Gastroesophageal sphincter (tissue), 4 donors: ENCODE results near the gene MYL11. TPM values are rescaled to one million over a fixed set of nuclear protein-coding genes. Genes with fewer than 3 reads are reported as not detected.

ENCODE experiments used
- ATAC-seq: fragments of 150-250 bp; one replicate; pipeline ENCODE4 v1.9.1; 2016; ENCODE audit warnings: mild to moderate bottlenecking, moderate library complexity
- H3K27ac ChIP-seq, 4 donors: fragments of 200-600 bp; sonication (generic) in 3 of 4; 1 replicate in 3 of 4; 2 replicates in 1 of 4; pipeline ENCODE4 v1.5.1; 2016 to 2019
- H3K27me3 ChIP-seq: fragments of 200-600 bp; sonication (generic); one replicate; pipeline ENCODE4 v1.5.1; 2019
- H3K36me3 ChIP-seq, 2 donors: fragments of 200-600 bp; sonication (generic); one replicate each; pipeline ENCODE4 v1.5.1; 2019; ENCODE audit warnings: control low read depth in 1 of 2
- H3K4me1 ChIP-seq, 3 donors: fragments of 200-600 bp; sonication (generic); 1 replicate in 2 of 3; 2 replicates in 1 of 3; pipeline ENCODE4 v1.5.1; 2016 to 2019; ENCODE audit warnings: control low read depth in 2 of 3
- H3K4me3 ChIP-seq, 2 donors: fragments of 200-600 bp; sonication (generic); one replicate each; pipeline ENCODE4 v1.5.1; 2019; ENCODE audit warnings: mild to moderate bottlenecking in 1 of 2, moderate library complexity in 1 of 2
- H3K9me3 ChIP-seq, 3 donors: fragments of 200-600 bp; sonication (generic); one replicate each; pipeline ENCODE4 v1.5.1; 2017 to 2019; ENCODE audit warnings: control low read depth in 2 of 3
- EP300 ChIP-seq: sonication (generic); formaldehyde crosslinking; IDR thresholded peaks from one replicate; pipeline ENCODE4 v1.6.1; 2017; ENCODE audit warnings: antibody characterized with exemption, mild to moderate bottlenecking
- POLR2A ChIP-seq, 2 donors: fragments of 450-650 bp; IDR thresholded peaks; one replicate each; pipeline ENCODE4 v1.6.1; 2017; ENCODE audit warnings: antibody characterized with exemption in 2 of 2, mild to moderate bottlenecking in 2 of 2, moderate library complexity in 1 of 2
- POLR2AphosphoS5 ChIP-seq: sonication (generic); formaldehyde crosslinking; IDR thresholded peaks from one replicate; pipeline ENCODE4 v1.6.1; 2017; ENCODE audit warnings: antibody characterized with exemption
- WGBS, 2 donors: methylation state at CpG; one replicate each; pipeline ENCODE4 v1.1.5; 2018; ENCODE audit warnings: low coverage in 1 of 2; 5-methylcytosine and 5-hydroxymethylcytosine counted together
- total RNA-seq, 4 donors: library from RNA; depleted of rRNA; stranded (reverse); fragments of >200 nt; gene quantifications; one replicate each; pipeline ENCODE4 v1.1.0, GENCODE V29; 2016
- TF ChIP-seq, protein P1 (sequence below), 4 experiments: fragments of 200-600 bp in 2 of 4; fragments of 450-650 bp in 2 of 4; sonication (generic) in 1 of 4; IDR thresholded peaks; one replicate each; pipeline ENCODE4 v1.5.1; 2017 to 2019; ENCODE audit warnings: antibody characterized with exemption in 4 of 4, mild to moderate bottlenecking in 2 of 4, moderate library complexity in 2 of 4

The MYL11 gene
- total RNA-seq, 4 donors from 2014 or later, result not detected

DNA sequence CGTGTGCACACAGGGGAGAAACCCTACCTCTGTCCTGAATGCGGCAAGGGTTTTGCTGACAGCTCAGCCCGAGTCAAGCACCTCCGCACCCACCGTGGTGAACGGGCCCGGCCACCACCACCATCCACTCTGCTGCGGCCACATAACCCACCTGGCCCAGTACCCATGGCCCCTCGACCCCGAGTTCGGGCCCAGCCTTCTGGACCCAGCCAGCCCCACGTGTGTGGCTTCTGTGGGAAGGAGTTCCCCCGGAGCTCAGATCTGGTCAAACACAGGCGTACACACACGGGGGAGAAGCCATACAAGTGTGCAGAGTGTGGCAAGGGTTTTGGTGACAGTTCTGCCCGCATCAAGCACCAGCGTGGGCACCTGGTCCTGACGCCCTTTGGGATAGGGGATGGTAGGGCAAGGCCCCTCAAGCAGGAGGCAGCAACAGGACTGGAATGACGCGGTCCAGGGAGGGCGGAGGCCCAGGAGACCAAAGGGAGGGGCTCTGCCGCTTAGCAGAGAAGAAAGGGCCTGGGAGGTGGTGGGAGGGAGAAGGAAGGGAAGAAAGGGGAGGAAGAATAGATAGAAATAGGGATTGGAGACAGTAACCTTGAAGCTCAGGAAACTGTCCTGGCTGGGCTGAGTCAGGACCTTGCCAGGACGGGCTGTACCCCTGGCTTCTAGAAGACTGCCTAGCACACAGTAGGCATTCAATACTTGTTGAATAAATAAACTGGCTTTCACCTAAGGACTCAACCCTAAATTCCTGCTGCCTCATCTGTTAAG lies 24.2 kb downstream of the MYL11 start:
- H3K4me1 ChIP-seq, result peaks cover 0 to 65% (median 12%) of the 10 kb centered on the region in 3 donors
- WGBS, 2 donors, result 33 to 40% methylated on average over 5 to 7 of the region's 23 CpGs
- no peaks in the 10 kb centered on the region for H3K9me3 ChIP-seq
- peak overlapping the region in 3 of 4 donors; percentile 82 to 95 (median 90) for H3K27ac ChIP-seq
- H3K27me3 ChIP-seq, result no peaks in the 10 kb centered on the region
- peaks cover 0 to 20% of the 10 kb centered on the region in 2 donors for H3K36me3 ChIP-seq
- TF ChIP-seq POLR2A (IDR thresholded peaks at IDR 0.05) (no peak), EP300 (no peak), POLR2AphosphoS5 (no peak)
- TF ChIP-seq, protein P1, sequence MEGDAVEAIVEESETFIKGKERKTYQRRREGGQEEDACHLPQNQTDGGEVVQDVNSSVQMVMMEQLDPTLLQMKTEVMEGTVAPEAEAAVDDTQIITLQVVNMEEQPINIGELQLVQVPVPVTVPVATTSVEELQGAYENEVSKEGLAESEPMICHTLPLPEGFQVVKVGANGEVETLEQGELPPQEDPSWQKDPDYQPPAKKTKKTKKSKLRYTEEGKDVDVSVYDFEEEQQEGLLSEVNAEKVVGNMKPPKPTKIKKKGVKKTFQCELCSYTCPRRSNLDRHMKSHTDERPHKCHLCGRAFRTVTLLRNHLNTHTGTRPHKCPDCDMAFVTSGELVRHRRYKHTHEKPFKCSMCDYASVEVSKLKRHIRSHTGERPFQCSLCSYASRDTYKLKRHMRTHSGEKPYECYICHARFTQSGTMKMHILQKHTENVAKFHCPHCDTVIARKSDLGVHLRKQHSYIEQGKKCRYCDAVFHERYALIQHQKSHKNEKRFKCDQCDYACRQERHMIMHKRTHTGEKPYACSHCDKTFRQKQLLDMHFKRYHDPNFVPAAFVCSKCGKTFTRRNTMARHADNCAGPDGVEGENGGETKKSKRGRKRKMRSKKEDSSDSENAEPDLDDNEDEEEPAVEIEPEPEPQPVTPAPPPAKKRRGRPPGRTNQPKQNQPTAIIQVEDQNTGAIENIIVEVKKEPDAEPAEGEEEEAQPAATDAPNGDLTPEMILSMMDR (IDR thresholded peaks at IDR 0.05), result no peak
- no peak for ATAC-seq
- H3K4me3 ChIP-seq, result no peak overlapping the region

DNA sequence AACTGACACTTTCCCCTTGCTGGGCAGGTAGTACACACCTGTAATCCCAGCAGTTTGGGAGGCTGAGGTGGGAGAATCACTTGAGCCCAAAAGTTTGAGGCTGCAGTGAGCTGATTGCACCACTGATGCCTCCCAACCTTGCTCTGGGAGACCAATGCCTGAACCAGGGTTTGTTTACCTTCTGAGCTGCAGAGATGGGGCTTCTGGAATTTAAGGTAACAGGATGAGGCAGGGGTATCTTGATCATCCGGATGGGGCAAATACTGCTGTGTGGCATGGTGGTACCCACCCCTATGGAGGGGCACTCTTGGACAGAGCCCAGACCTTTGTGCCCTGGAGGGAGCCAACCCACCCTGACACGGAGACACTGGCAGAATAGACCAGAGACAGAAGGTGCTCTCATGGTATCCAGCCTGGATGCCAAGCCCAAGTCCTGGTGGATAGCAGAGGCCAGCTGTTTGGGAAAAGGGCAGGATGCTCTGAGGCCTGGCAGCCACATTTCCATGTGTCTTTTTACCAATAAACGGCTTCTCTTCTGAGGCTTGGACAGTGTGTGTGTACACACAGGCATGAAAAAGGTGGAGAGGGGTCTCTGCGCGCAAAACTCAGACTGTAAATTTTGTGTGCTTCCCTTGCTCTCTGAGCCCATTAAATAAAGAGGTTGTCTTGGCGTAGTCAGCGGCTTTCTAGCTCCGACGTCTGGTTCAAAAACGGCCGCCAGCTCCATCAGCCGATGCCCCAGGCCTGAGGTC lies 25.0 kb downstream of the MYL11 start:
- 33% methylated on average over 4 of the region's 12 CpGs; no CpG with 5 or more reads in 1 of the 2 donors for WGBS, 2 donors
- H3K36me3 ChIP-seq, result peaks cover 0 to 20% of the 10 kb centered on the region in 2 donors
- ATAC-seq, result no peak
- H3K4me3 ChIP-seq, result peak overlapping the region; percentile 64 to 77
- H3K9me3 ChIP-seq, result no peaks in the 10 kb centered on the region
- no peaks in the 10 kb centered on the region for H3K27me3 ChIP-seq
- TF ChIP-seq POLR2A (IDR thresholded peaks at IDR 0.05), result no peak
- TF ChIP-seq, protein P1 (IDR thresholded peaks at IDR 0.05), result no peak
- TF ChIP-seq POLR2AphosphoS5, result no peak
- TF ChIP-seq EP300, result no peak
- peak overlapping the region; percentile 76 to 95 (median 86) for H3K27ac ChIP-seq
- H3K4me1 ChIP-seq, result peaks cover 0 to 60% (median 6%) of the 10 kb centered on the region in 3 donors

DNA sequence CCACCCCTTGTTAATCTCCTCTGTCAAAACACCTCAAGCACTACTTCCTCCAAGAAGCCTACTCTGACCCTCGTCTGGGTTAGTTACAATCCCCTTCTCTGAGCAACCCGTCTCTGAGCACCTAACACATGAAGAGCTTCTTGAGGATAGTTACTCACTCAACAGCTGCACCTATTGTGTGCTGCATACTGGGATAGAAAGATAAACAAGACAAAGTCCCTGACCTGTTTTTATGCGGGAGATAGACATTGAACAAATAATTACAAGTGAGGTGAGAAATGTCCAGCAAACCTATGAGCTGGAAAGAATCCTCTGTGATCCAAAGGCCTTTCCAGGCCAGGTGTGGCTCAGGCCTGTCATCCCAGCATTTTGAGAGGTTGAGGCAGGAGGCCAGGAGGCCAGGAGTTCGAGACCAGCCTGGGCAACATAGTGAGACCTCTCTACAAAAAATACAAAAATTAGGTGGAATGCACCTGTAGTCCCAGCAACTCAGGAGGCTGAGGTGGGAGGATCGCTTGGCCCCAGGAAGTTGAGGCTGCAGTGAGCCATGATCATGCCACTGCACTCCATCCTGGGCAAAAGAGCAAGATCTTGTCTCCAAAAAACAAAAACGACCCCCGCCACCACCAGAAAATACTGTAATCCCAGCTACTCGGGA lies 27.3 kb downstream of the MYL11 start:
- no peaks in the 10 kb centered on the region for H3K27me3 ChIP-seq
- WGBS, 2 donors, result 64 to 76% methylated on average over 5 to 6 of the region's 8 CpGs
- no peak for ATAC-seq
- peak overlapping the region in 1 of 4 donors; percentile 95 for H3K27ac ChIP-seq
- no peaks in the 10 kb centered on the region for H3K9me3 ChIP-seq
- H3K4me3 ChIP-seq, result no peak overlapping the region
- H3K36me3 ChIP-seq, result peaks cover 0 to 20% of the 10 kb centered on the region in 2 donors
- no peak for TF ChIP-seq POLR2A (IDR thresholded peaks at IDR 0.05)
- no peak for TF ChIP-seq POLR2AphosphoS5
- no peak for TF ChIP-seq EP300
- TF ChIP-seq, protein P1 (IDR thresholded peaks at IDR 0.05), result no peak
- peaks cover 0 to 48% (median 3%) of the 10 kb centered on the region in 3 donors for H3K4me1 ChIP-seq

DNA sequence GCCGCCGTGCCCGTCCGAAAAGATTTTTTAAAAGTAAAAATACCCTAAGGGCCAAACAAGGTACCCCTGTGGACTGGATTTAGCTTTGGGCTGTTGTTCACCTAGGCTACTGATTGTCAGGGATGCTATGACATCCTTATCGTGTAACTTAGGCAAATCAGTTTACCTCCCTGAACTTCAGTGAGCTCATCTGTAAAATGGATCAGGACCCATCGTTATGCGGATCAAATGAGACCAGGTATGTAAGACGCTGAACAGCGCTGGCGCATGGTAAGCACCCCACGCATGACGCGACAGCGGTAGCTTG lies 32.1 kb downstream of the MYL11 start:
- no peak for ATAC-seq
- Histone ChIP-seq H3K27ac (peak overlapping the region; percentile 87 to 98 (median 90)), H3K27me3 (no peaks in the 10 kb centered on the region), H3K9me3 (no peaks in the 10 kb centered on the region), H3K36me3 (peaks cover 0 to 6% of the 10 kb centered on the region in 2 donors), H3K4me1 (peaks cover 0 to 39% (median 14%) of the 10 kb centered on the region in 3 donors), H3K4me3 (peak overlapping the region; percentile 67 to 82)
- no peak for TF ChIP-seq EP300
- TF ChIP-seq POLR2A (IDR thresholded peaks at IDR 0.05), result no peak
- TF ChIP-seq, protein P1 (IDR thresholded peaks at IDR 0.05), result no peak
- no peak for TF ChIP-seq POLR2AphosphoS5
- 13 to 17% methylated on average over 10 to 12 of the region's 14 CpGs for WGBS, 2 donors
